NT2/D1 (cell line): ENCODE data around the gene BCL2.

ENCODE experiments used
- SUZ12 ChIP-seq: IDR thresholded peaks from 2 replicates; pipeline ENCODE4 v1.6.1; 2011; ENCODE audit not compliant: insufficient read length, insufficient read depth; ENCODE audit errors: extremely low read depth
- YY1 ChIP-seq: IDR thresholded peaks from 2 replicates; pipeline ENCODE4 v1.6.1; 2011; ENCODE audit not compliant: insufficient read length, insufficient read depth
- ZNF274 ChIP-seq: IDR thresholded peaks from 2 replicates; pipeline ENCODE4 v1.6.1; 2011; ENCODE audit warnings: mild to moderate bottlenecking, low read depth, low read length

DNA sequence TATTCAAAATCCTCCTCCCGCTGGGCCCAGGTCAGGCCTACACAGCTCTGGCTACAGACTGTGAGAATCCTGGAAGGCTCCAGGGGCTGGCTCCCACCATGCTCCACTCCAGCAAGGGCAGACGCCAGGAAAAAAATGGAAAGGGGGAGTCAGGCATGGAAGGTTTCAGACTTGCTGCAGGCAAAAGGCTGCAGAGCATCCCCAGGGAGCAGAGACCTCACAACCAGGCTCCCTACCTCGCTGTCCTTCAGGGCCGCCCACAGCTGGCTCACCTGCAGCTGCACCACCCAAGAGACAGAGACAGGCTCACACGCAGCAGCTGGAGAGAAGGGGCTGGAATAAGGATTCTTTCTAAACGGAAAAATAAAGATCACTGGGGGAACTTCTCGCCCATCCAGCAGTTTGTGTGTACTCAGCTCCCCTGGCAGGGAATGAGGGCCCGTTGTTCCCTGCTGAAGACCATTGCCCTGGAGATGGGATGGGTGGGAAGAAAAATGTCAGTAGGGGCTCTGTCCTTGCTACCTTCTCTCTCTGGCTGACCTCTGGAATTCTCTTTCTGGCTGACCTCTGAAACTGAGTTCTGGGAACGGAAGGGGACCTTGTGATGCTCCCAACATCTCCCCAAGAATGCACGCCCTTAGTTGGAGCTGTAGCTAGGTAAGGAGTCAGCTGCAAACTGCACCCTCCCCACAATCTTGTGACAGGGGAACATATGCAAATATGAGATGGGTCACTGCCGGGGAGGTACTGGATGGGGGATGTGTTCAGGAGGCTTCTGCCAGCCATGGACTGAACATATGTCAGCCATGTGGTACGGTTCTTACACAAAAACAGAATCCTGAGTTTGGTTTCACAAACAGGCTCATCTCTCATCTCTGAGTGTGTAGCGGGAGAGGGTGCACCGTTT, 34.5 kb downstream of the BCL2 start:
- TF ChIP-seq SUZ12 (no peak), YY1 (no peak), ZNF274 (no peak)
